HG02870 (cell line): Measurements from ENCODE around the gene PPP1R27.
"Not testable (repeated sequence)": the region's sequence is repeated elsewhere in the genome, so short reads cannot be mapped to it uniquely, and the experiment has no call there.

Experiments
- ATAC-seq: cut with Tn5 transposase; IDR thresholded peaks from one replicate; pipeline ENCODE4 v1.9.1; 2021; ENCODE audit warnings: mild to moderate bottlenecking, moderate library complexity; ENCODE audit not compliant: unreplicated experiment

Gene PPP1R27

DNA sequence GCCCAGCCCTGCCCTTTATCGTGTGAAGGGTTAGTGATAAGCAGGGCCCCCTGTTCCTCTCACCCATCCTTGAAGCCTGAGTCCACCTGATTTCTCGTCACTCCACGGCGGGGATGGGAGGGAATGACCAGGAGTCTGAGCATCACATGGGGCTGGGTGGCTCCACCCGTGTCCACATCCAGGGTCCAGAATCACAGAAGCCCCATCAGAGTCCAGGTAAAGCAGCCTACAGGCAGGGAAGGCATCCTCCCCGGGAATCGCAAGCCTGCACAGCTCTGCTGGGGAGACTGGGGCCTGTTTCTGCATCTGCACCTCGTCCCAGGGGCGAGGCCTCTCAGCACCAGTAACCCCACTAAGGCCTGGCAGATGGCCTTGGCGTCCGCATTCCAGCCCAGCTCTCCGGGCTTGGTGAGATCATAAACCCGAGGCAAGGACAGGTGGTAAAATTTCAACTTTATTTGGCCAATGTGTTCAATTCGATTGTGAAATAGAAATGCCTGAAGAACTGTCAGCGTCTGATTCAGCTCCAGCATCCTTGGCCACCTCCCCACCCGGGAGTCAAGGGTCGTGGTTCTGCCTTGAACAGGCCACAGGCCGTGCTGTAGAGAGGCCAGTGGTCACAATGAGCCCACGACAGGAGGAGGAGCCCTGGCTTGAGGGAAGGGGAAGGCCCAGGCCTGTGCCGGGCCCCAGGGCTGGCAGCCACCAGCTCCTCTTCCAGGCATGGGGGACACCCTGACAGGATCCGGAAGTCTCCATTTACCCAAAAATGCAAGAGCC, 8.1 kb upstream of the PPP1R27 start:
- no peak for ATAC-seq

DNA sequence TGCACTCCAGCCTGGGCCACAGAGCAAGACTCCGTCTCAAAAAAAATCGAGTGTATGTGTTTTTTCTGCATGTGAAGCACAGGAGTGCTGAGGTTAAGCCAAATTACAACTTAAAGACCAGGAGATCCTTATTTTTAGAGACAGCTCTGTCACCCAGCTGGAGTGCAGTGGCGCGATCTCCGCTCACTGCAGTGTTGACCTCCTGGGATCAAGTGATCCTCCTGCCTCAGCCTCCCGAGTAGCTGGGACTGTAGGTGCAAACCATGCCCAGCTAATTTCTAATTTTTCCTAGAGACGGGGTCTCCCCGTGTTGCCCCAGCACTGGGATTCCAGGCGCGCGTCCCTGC, 7.5 kb upstream of the PPP1R27 start:
- no peak for ATAC-seq

DNA sequence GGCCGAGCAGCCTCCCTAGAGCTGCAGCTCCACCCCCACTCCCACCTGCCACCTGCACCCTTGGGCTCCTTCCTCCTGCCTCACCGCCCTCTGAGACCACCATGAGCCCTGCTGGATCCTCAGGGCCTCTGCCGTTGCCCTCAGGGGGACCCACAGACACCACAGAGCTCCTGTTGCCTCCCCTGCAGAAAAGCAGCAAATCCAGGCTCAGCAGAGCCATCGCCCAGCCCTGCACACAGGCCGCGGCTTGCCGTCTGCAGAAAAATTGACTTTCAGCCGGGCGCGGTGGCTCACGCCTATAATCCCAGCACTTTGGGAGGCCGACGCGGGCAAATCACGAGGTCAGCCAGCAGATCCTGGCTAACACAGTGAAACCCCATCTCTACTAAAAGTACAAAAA, 7.0 kb upstream of the PPP1R27 start:
- no peak for ATAC-seq

DNA sequence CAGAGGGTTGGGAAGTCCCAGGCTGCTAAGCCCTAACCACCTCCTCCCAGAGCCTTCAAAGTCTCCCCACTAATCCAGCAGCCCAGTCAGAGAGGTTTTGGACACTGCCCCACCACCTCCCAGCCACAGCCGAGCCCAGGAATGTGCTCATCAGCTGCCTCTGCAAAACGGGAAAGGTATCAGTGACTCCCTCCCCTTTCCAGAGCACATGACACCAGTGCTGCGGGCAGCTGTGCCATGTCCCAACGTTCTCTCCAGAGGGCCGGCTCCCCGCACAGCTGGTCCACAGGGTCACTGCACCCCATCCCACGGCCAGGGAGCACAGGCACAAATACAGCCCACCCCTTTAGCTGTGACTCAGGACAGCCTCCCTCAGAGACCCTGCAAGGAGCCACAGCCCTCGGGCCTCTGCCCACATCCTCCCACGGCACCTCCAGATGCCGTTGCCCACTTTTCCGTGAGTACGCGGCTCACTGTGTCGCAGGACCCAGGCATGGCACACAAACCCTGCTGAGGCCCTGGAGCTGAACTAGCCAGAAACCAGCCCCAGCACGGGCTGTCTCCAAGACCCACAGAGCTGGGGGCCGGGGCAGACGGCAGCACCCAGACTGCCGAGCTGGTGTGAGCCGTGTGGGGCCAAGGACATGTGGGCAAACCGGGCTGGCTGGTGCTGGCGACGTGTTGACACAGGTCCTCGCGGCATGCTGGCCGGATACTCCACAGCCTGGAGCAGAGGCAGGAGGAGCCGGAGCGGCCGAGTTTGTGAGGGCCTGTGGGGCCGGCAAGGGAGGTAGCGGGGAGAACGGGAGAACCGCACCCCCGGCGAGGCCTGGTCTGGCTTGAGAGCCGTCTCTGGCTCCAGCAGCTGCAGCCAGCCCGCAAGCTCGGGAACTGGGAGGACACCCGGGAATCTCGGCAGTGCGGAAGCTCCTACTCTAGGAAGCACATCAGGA, 6.3 kb upstream of the PPP1R27 start:
- no peak for ATAC-seq

DNA sequence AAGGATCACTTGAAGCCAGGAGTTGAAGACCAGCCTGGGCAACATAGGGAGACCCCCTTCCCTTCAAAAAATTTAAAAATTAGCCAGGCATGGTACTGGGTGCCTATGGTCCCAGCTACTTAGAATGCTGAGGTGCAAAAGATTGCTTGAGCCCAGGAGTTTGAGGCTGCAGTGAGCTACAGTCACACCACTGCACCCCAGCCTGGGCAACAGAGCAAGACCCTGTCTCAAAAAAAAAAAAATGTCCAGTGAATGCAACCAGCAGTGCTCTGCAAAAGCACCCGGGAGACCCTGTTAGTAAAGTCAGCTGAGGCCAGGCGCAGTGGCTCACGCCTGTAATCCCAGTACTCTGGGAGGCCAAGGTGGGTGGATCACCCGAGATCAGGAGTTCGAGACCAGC, 5.2 kb upstream of the PPP1R27 start:
- not testable (repeated sequence) for ATAC-seq

DNA sequence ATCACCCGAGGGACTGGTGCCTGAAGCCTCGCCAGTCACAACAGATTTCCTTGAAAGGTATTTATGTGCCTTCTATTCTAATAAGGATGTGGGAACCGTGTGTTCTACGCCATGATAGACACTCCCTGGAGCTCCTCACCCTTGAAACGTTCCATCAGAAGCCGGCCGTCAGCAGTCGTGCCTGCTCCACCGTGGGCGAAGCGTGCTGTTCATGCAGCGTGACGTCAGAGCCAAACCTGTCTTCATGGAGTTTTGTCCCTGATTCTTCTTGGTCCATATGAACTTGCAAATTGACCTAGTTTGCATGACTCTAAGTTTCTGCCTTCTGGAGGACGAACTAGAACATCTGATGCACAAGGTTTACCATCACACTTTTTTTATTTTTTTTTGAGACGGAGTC, 4.5 kb upstream of the PPP1R27 start:
- no peak for ATAC-seq

DNA sequence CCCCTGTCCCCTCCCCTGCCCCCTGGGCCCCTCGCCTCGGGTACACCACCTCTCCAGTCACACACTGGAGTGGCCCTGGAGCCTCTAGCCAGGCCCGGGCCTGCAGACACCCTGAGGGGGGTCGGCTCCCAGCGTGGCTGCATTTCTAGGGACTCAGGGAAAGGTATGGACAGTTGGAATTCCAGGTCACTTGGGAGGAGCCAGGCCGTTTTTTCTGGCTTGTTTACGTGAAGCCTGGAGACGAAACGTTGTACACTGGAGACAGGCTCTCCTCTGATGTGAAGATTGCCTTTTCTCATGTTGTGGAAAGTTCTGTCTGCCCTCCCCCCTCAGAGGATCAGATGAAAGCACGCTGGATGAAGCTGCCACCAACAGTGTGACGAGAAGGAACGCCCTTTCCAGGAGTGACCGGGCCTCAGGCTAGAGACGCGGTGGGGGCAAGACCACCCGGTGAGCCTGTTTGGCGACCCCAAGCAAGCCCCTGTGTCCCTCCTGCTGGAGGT, 4.0 kb upstream of the PPP1R27 start:
- ATAC-seq: no peak

DNA sequence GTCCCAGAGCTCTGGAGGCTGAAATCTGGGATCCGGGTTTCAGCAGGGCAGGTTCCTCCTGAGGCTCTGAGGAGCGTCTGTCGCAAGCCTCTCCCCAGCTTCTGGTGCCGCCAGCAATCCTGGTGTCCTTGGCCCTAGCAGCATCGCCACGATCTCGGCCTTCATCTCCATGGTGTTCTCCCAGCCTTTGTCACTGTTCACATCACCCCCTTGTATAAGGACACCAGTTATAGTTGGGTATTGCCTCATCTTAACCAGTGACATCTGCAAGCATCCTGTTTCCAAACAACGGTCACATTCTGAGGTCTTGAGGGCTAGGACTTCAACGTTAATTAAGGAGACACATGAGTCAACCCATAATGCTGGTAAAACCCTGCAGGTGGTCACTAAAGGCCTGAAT, 2.8 kb upstream of the PPP1R27 start:
- ATAC-seq: no peak

DNA sequence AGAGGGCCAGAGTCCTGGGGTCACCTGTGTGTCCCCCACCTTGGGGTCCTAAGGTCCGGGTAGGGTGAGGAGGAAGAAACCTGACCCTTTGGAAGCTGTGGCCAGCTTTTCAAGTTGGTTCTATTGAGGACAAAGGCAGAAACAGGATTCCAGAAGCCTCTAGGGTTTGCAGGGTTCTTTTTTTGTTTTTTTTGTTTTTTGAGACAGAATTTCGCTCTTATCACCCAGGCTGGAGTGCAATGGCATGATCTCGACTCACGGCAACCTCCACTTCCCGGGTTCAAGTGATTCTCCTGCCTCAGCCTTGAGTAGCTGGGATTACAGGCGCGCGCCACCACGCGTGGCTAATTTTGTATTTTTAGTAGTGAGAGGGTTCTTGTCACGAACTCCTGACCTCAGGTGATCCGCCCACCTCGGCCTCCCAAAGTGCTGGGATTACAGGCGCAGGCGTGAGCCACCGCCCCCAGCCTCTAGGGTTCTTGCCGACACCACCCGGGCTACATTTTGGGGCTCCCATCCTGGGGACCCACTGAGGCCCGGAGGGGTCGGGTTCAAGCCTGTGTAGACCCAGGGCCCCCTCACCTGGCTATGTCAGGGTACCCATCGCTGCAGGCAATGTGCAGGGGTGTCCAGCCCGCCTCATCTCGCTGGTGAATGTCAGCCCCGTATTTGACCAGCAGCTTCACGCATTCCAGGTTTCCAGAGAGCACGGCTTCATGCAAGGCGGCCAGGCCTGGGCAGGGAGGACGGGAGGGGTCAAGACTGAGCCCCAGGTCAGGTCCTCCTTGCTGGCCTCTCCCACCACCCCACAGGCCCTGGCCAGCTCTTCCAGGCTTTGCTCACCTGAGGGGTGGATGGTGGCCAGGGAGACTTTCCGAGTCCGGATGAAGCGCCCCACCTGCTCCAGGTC, 674 bp downstream of the PPP1R27 start:
- no peak for ATAC-seq

DNA sequence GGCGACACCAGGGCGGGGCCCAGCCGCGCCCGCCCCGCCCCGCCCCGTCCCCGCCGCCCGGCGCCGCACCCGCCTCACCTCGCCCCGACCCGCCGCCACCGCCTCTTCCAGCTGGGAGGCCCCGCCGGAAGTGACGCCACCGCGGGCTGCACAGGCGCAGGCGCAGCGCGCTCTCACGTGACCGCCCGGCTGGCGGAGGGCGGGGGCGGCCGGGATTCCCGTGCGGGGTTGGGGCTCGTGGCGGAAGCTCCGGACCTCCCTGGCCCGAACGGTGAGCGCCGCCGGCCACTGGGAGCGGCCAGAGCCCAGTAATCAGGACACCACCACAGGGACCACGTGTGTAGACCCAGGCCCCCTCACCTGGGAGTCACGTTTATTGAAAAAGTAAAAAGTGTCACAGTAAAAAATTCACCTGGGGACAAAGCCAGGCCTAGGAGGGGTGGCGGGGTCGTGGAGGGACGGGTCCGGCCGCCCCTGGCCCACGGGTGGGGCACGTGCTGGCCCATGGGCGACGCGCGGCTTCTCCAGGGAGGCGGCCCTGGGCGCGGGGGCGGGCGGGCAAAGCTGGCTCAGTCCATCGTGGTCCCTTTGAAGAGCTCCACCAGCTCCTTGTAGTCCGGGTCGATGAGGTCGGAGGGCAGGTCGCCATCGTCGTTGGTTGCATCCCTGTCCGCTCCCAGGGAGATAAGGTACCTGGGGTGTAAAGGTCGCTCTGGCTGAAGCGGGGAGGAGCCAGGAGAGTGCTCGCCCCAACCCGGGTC, 1.5 kb downstream of the PPP1R27 start, which contains the start of gene MCRIP1:
MCRIP1 (minus strand) TSS at position 132 of the 761 bp plus-strand sequence. CDS start 8,785 bp downstream, outside the sequence.
- ATAC-seq: peak; percentile 73

DNA sequence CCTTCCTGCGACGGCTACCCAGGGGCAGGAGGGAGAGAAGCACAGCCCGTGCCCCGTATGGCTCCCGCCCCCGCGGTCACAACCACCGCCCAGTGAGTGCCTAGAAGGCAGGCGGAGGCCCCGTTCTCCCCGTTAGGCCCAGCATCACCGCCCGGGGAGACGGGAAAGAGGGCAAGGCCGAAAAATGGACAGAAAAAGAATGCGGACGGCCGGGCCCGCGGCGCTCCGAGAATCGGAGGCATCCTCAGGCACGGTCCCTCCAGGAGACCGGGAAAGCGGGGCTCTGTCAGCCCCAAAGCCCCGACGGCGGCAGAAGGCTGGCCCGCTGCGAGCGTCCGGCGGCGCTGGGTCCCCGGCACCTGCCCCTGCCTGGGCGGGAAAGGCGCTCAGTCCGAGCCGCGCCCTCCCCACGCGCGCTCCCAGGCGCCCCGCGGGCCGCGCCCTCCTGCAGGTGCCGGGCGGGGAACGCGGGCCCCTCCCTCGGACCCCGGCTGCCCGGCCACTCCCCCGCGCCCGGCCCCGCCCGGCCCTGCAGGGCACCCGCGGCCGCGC, 2.2 kb downstream of the PPP1R27 start:
- no peak for ATAC-seq

DNA sequence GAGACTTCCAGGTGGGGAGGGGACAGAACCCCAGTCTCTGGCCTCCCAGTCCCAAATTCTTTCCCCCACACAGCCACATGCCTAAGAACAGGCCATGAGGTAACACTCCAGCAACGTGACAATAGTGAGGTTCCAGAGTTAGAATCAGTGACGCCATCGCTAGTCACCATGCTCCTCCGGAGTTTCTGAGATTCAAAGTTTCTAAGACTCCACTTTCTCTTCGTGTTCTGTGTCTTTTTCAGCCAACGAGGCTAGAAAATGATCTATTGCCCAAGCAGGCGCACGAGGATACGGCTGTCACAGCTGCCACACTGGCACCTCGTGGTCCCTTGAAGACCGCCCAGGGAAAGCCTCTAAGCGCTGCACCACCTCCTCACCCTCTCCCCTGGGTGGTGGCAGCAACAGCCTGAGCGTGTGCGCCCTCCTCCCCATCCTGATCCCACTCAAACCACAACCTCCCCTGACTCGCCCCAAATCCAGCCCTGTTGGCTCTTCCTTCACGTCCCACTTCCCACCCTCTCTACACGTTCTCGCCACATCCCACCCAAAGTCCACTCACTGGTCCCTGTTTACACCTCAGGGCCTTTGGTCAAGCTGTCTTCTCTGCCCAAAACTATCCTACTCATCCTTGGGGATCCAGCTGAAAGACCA, 2.8 kb downstream of the PPP1R27 start:
- peak; percentile 3 for ATAC-seq

DNA sequence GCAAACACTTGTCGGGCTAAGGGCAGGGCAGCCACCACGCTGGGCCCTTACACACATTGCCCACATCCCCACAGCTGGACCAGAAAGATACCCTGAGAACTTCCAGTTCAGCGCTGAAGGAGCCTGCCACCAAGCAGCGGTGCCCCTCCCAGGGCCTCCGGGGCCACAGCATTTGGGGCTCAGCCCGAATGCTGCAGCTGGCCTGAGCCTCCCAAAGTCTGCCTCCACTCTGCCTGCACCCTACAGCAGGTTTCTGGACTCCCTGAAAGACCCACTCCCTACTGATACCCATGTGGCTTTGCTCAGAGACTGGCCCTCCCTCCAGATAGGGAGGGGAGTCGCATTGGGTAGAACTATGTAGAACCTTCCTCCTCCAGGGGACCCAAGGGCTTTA, 3.3 kb downstream of the PPP1R27 start:
- no peak for ATAC-seq

DNA sequence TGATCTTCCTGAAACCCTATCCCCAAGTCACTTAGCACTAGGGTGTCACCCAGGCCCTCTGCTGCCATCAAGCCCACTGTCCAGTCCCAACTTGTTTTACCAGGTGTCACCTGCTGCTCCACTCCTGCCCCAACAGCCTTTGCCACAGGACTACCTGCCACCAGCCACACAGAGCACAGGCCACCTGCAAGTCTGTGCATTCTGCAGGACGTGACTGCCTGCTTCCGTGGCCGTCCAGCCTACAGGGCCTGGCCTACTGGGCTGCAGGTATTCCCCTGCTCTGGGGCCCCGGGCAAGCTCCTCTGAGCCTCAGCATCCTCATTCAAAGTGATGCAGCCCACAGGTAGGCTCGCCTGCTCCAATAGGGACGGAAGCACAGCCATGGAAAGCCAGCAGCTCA, 5.0 kb downstream of the PPP1R27 start:
- ATAC-seq: no peak

DNA sequence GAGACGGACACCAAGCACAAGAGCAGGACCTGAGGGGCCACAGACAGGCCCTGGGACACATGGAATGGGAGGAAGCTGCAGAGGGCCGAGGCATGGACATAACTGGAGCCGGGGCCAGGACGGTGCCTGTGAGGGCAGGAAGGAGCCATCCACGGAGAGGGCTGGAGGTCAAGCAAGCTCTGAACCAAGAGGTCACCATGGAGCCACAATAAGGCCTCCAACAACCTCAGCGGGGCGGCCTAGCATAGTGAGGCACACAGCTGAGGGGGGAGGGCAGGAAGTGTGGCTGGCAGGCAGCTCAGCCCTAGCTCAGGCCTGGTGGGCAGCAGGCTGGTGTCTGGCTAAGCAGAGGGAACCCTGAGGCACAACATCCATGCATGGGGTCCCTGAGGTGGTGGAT, 6.2 kb downstream of the PPP1R27 start:
- no peak for ATAC-seq

DNA sequence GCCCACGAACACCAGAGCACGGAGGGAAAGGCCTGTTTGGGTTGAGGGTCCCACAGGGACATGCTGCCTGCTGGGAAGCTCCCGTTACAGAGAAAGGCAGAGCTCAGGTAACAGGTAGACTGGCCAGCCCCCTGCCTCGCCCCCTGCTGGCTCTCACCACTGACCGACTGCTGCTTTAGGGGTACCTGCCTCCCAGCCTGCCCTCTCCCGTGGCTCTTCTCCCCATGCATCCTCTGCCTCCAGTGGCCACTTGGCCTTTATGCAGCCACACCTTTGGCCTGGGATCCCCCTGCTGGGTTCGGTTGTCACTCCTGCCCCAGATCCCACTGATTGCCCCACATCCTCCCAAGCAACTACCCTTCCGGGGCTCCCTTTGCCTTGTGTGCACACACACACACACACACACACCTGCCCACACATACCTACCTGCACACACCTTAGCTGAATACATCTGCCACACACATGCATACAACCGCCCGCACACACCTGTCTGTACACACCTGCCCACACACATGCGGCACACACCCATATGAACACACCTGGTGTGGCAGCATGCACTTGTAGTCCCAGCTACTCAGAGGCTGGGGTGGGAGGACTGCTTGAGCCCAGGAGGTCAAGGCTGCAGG, 8.9 kb downstream of the PPP1R27 start:
- ATAC-seq: no peak

DNA sequence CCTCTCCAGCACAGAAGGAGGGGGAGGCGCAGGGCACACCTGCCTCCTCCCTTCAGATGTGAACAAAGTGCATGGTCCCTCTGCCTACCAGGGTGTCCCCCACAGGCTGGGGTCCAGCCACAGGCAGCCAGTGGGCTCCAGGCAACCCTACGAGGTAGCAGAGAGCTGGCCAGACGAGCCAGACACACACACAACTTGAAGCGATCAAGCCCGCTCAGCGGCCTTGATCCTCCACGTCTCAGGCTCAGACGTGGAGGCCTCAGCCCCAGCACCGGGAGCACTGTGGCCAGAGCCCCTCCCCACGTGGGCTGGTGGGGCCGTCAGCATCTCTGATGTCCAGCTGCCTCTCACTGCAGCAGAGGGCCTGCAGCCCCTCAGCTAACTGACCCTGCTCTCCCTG, 10.3 kb downstream of the PPP1R27 start:
- no peak for ATAC-seq

DNA sequence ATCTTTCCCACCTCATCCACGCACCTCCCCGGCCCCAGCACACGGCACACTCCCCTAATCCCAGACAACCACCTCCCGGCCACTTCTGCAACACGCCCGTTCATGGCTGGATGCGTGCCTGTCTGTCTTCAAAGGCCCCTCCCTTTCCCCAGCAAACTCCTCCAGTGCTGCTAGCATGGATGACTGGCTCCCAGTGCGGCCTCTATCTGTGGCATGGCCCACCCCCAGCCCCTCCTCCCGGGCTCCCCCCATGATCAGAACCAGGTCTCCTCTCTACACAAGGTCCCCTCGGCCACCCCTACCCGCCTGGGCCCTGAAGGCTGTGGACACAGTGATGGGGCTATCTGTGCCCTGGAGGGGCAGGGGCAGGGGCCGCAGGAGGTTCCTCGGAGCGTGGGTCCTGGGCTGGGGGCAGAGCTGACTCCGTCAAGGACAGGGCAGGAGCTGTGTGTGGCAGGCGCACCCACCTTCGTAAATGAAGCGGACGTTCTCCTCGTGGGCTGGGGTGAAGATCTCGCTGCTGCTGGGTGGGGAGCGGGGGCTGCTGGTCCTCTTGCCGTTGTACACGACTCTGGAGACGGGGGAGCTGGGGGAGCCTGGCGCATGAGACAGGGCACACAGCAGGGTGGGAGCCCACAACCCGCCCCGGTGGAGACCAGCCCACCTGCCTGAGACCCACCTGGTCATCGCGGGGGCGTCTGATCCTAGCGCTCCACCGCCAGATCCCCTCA, 10.9 kb downstream of the PPP1R27 start:
- ATAC-seq: no peak
